CD4-positive, alpha-beta T cell treated with Interleukin-17A for 4 hours (primary cell): ENCODE data around the gene MCM8.

Experiments
- DNase-seq: peaks from one replicate; pipeline ENCODE4 v3.0.0-alpha.2; 2020; ENCODE audit warnings: mixed read lengths

Gene MCM8

DNA sequence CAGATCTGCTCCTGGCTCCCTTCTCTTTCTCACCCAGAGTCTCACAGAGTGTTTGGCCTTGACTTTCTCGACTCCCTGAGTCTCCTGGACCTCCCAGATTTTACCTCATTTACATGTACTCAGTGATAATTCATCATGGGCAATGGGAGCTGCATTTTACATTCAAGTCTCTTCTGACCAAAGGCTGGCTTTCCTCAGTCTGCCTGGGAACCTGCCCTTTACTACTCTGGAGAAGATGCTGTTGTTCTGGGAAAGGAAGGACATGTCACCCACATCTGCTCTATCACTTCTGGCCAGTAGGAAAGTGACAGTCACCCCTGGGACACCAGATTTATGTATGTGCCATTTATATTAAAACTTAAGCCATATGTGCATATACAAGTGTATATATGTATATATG lies 96.0 kb downstream of the MCM8 start:
- DNase-seq = no peak

- DNase-seq = no peak
Measured at GRCh38 chr20:6048391-6048790, 97.9 kb downstream of the MCM8 start.
